Measurements from ENCODE around the gene TOB1.
"Not testable (repeated sequence)": the region's sequence is repeated elsewhere in the genome, so short reads cannot be mapped to it uniquely, and the experiment has no call there.

The TOB1 gene

DNA sequence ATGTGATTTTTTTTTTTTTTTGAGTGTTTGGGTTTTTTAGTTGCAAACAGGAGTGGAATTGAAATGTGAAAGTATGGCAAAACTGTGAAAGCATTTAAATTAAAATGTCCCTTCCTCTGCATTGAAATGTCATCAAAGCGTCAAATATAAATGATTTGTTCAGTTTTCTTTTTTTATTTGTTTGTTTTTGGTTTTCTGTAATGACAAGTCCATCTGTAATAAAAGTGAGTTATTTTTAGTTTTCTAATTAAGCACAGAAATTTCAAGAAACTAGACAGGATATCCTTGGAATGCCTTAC, 1.9 kb upstream of the TOB1 start:
- no peak for DNase-seq

- peak; percentile 53 to 96 (median 76) for DNase-seq
These were observed 1.4 kb upstream of the TOB1 start for GRCh38 chr17:50867363-50868139.

- DNase-seq, result peak; percentile 38 to 84 (median 61)
These were observed 802 bp upstream of the TOB1 start for GRCh38 chr17:50866950-50867362.

DNA sequence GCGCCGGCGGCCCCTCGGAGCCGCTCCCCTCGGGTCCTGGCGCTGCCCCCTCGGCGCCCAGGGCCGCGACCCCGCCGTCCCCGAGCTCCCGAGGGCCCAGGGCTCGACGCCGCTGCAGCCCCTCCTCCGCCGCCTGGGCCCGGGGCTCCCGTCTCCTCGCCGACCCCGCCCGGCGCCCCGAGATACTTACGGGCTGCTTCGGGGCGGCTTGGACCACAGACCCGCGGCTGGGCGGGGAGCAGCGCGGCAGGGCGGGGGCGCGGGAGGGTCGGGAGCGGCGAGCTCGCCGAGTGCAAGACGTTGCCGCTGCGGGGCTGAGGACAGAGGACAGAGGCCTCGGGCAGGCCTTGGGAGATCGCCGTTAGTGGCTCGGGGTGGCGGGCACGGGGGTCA, 290 bp downstream of the TOB1 start:
- DNase-seq, result no peak

GRCh38 chr17:50865060-50865867, 890 bp downstream of the TOB1 start:
- DNase-seq, result peak in 3 of 5 experiments; percentile 41 to 77 (median 46)

GRCh38 chr17:50864747-50865059, 1.5 kb downstream of the TOB1 start:
- DNase-seq, result peak in 1 of 5 experiments; percentile 48

GRCh38 chr17:50863931-50864330, 2.2 kb downstream of the TOB1 start:
- DNase-seq, result no peak

DNA sequence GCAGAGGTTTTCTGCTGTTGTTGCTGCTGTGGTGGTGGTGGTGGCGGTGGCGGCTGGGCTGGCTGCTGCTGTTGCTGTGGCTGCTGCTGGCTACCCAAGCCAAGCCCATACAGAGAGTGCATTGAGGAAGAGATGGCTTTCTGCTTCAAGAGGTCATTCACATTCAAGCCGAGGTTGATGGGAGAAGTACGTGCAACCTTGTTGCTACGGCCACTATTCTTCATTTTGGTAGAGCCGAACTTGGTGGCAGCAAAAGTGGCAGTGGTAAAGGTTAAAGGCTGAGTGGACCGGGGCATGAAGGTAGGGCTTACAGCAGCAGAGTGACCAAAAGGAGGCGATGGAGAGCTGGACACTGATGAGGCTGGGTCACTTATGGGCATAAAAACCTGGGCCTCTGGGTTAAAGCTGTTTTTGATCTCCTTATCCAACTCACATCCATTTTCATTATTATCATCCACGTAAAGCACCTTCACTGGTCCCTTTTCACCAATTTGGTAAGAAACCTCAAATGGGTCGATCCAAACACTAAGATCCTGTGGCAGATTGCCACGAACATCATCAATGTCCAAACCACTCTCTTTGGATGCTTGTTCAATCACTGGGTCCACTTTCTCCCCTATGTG, 2.8 kb downstream of the TOB1 start:
- DNase-seq, result peak in 1 of 5 experiments; percentile 50

DNA sequence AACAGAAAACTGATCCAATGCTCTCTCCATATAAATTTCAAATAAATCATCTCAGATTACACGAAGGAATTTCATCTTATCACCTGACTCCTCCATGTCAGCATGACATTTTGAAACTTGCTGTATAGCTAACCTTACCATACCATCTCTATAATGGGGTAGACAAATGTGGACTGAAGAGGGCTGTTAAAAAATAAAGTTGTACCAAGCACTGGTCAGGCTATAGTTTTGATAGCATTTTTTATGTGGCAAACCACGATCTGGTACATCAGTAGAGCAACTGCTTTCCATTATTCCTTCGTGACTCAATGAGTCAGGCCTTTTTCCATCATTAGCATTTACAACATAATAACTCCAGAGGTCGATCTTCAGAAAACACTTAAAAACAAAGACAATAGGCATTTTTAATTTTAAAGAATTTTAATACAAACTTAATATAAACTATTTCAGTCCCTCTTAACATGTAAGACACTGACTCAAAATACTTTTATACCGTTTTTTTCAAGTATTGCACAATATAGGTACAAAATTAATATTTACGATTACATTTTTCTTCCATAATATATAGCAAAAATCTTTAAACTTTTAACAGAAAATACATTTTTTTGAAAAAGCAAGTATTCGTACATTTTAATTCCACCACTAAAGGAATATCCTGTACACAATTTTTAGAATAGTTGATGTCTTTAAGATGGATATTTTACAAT, 4.2 kb downstream of the TOB1 start:
- no peak for DNase-seq

- no peak for DNase-seq
These were observed 4.8 kb downstream of the TOB1 start for GRCh38 chr17:50861334-50861676.

DNA sequence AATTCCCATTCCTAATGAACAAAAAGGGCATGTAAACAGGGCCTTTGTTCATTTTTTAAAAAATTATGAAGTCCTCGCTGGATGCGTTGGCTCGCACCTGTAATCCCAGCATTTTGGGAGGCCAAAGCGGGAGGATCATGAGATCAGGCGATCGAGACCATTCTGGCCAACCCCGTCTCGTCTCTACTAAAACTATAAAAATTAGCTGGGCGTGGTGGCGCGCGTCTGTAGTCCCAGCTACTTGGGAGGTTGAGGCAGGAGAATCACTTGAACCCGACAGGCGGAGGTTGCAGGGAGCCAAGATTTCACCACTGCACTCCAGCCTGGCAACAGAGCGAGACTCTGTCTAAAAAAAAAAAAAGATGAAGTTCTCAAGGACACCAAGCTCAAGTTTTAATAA, 6.4 kb downstream of the TOB1 start:
- DNase-seq, result not testable (repeated sequence)

DNA sequence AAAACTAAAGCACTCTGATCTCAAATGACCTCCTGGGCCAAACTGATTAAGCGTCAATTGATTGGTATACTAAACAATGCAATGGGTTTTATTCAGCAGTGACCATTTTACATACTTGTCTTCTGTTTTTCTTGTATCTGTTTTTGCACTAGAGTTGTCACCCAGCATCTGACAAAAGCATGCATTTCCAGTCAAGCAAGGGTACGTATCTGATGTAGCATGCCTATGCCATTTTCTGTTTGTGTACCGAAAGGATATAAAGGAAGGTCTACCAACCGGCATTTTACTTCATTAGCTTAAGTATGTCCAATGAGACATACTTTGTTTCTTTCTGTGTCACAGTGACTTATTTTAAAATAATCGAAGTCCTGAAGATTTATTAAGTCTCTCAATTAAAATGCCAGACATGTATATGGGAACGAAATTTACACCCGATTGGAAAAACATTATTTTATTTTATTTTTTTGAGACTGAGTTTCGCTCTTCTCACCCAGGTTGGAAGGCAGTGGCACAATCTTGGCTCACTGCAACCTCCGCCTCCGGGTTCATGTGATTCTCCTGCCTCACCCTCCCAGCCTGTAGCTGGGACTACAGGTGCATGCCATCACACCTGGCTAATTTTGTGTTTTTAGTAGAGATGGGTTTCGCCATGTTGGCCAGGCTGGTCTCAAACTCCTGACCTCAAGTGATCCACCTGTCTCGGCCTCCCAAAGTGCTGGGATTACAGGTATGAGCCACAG, 7.5 kb downstream of the TOB1 start:
- no peak for DNase-seq

DNA sequence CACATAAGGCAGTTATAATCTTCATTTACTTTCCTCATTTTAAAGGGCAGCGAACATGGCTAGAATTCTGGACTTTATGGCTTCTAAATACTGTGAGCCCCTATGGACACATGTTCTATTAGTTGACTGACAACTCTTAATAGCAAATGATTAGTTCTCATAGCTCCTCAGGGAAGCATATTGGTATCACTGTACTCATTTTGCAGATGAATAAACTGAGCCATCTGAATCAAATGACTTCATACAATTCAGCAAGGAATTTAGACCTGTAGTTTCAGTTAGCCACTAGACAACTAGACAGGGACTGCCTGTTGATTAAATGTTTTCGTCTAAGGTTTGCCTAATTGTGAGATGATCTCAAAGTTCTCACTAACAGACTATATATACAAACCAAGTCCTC, 9.7 kb downstream of the TOB1 start:
- no peak for DNase-seq

DNA sequence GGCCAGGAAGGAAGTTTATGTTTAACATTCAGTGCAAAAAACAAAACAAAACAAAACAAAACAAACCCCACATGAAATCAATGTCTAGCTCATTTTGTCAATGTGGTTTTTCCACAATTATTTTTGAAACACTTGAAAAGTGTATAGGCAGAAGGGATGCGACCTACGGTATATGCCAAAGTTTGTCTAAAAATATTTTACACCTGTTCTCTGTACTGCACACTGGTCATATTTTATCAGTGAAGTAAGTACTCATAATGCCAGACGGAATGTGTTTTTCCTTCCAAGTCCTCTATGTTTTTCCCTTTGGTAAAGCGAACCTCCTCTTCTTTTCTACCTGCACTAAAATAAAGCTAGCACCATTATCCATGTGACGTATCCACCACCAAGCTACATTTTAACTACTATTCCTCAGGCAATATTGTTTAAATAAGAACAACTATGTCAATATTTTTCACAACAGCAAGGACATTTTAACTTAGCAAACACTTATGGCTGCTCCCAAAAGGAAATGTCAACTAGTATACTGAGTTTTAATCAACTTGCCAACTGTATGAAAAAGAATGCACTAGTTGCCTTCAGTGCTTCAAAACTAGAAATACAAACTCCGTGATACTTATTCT, 10.3 kb downstream of the TOB1 start:
- no peak for DNase-seq

DNA sequence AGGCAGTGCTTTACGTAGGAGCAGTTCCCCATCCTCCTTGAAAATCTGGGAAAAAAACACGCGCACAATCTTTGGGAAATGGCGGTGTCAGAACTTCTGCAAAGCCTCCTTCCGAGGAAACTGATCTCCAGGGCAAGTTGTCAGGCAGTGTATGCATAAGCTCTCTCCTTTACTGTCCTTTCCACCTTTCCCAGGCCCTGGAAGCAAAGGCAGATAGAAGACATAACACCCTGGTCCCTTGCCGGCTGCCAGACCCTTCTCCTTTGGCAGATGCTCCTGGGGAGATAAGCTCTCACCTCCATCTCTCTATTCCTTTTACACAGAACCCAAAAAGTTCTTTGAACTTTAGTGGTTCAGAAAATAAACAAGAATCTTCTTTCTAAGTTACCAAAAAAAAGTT, 12.4 kb downstream of the TOB1 start:
- DNase-seq, result no peak

GRCh38 chr17:50853015-50853615, 13.0 kb downstream of the TOB1 start:
- no peak for DNase-seq

GRCh38 chr17:50850640-50851039, 15.5 kb downstream of the TOB1 start:
- DNase-seq, result no peak

DNA sequence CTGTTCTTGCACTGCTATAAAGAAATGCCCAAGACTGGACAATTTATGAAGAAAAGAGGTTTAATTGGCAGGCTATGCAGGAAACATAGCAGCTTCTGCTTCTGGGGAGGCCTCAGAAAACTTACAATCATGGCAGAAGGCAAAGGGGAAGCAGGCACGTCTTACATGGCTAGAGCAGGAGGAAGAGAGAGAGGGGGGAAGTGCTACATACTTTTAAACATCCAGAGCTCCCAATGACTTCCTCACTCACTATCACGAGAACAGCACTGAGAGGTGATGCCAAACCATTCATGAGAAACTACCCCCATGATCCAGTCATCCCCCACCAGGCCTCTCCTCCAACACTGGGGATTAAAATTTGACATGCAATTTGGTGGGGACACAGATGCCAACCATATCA, 17.4 kb downstream of the TOB1 start:
- DNase-seq, result no peak

GRCh38 chr17:50848039-50848438, 18.1 kb downstream of the TOB1 start:
- DNase-seq, result no peak

- DNase-seq, result no peak
These were observed 18.6 kb downstream of the TOB1 start for GRCh38 chr17:50847566-50847965.

- no peak for DNase-seq
These were observed 20.7 kb downstream of the TOB1 start for GRCh38 chr17:50845240-50846147.
